HG02610 (cell line): ENCODE data around the gene ATP6V1B1.

Experiments
- ATAC-seq: cut with Tn5 transposase; IDR thresholded peaks from one replicate; pipeline ENCODE4 v1.9.1; 2021; ENCODE audit warnings: mild to moderate bottlenecking, moderate library complexity; ENCODE audit not compliant: unreplicated experiment

The ATP6V1B1 gene

GRCh38 chr2:70901227-70902066, 34.3 kb upstream of the ATP6V1B1 start:
- ATAC-seq, result no peak

DNA sequence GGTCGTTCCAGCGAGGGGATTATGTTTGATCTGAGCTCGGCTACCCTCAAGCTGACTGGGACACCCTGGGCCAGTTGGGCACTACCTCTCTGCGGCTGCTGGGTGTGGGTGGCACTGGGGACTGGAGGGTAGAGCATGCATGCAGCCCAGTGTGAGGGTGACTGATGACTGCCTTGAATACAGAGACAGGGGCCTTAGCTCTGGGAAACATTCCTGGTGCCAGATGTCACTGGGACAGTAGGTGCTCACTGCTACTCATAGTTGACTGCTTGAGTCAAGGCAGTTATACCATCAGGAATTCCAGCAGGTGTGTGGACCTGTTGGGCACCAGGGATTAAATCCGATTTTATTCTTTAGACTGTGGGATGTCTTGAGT, 33.6 kb upstream of the ATP6V1B1 start:
- no peak for ATAC-seq

- ATAC-seq, result no peak
These were observed 33.1 kb upstream of the ATP6V1B1 start for GRCh38 chr2:70902579-70902978.

- no peak for ATAC-seq
These were observed 32.5 kb upstream of the ATP6V1B1 start for GRCh38 chr2:70903171-70903570.

GRCh38 chr2:70903641-70904340, 31.9 kb upstream of the ATP6V1B1 start:
- no peak for ATAC-seq

DNA sequence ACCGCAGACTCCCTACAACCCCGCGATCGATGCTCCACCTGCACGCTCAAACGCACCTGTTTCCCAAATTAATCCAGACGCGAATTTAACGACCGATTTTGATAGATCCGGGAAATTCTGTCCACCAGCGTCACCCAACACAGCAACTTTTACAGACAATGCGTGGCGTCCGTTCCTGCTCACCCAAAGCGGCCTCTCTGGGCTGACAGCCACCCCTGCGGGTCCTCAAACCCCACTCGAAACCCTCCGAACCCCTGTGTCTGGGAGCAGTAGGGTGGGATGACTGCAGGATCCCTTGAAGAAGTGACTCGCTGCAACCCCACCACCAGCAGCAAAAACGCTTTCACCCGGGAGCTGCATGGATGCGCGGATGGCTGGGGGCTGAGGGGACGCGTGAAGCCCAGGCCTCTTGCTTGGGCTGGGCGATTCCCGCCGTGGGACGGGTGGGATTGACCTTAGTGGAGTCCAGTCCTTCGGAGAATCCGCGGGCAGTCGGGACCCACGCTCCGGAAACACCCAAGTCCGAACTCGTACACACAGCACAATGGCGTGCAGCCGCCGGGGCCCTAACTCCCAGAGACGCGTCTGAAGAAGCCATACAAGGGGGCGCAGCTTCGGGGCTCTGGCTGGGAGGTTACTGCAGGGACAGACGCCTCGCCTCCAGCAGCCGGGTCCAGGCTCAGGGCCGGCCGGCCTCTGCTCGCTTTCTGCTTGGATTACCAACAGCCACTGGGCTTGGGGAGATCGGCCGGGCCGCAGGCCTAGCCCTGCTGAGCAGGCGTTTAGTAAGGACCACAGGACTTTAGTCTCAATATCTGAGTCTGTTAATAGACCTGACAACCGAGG, 31.1 kb upstream of the ATP6V1B1 start:
- ATAC-seq, result no peak

DNA sequence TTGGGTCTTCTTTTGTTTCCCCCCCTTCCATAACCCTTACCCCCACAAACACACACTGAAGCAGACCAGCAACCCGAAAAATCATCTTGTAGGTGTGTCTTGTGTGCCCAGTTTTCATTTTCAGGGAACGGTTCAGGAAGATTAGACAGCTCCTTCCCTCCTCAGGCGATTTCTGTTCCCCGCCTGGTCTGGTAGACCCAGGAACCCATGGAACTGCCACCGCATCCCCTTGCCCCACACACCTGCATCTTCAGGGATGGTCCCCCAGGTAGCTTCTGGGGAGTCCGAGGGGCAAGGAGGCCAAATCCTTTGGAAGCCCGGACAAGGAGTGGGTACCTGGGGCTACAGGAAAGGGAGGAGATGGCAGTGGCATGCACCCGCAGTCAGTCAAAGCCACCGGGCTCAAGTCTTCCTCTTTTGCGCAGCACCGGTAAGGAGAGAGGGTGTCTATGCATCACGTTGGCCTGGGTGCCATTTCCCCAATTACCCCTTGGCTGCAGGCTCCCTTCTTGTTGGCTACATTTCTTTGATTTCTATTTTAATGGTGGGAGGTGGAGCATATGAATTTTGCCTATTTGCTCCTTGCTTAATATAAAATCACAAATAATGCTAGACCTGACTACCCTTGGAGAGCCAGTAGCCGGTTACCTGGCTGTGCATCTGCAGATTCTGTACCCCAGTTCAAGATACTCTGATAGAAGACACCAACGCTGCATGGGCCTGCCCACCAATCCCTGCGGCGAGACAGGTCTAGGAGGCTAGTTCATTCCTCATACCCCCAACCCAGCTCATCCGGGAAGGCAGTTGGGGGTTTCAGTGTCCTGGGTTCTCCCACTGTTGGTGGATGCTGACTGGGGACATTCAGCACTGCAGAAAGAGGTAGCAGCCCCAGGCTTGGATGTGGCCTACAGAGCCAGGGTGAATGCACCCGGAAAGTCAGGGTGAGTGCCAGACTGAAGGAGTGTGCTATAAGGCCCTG, 30.0 kb upstream of the ATP6V1B1 start:
- ATAC-seq, result no peak

GRCh38 chr2:70906439-70907005, 29.2 kb upstream of the ATP6V1B1 start:
- no peak for ATAC-seq

DNA sequence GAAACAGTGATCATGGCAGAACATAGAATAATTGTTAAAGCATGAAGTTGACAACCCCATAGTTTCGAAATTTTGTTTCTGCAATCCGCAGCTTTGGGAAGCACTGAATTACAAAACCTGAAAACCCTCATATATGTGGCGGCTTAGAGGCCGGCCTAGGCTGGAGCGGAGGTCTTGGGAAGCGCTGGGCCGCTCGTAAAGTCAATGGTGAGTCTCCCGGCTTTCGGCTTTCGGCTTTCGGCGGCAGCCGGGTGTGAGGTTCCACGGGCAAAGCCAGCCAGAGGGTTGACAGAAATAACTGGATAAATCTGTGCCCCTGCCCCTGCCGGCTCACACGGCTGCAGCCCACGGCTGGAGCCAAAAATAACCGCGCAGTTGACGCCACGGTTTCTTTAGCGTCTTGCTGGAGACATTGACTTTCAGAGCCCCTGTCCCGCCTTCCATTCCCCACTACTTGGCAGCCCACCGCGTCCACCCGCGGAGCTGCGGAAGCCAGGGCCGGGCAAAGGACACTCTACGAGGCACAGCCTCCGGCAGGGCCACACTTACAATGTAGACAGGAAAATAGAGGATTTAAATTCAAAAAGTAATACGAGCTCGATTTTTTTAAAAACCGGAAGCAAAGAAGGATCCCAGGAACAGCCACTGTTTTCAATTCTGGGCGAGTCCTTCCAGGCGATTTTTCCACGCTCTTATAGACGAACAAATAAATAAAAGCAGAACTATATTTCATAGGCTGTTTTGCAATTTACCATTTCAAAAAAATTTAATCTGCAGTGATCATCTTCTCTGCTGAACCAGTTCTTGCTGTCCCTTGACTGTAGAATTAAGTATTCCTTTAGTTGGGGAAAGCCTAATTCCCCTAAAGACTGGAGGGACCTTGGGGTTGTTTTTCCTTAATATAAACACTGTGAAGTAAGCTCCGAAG, 28.3 kb upstream of the ATP6V1B1 start:
- no peak for ATAC-seq

- no peak for ATAC-seq
These were observed 19.4 kb upstream of the ATP6V1B1 start for GRCh38 chr2:70916291-70916690.

- no peak for ATAC-seq
These were observed 17.7 kb upstream of the ATP6V1B1 start for GRCh38 chr2:70918016-70918415.

GRCh38 chr2:70919672-70920366, 15.9 kb upstream of the ATP6V1B1 start:
- peak; percentile 51 for ATAC-seq

DNA sequence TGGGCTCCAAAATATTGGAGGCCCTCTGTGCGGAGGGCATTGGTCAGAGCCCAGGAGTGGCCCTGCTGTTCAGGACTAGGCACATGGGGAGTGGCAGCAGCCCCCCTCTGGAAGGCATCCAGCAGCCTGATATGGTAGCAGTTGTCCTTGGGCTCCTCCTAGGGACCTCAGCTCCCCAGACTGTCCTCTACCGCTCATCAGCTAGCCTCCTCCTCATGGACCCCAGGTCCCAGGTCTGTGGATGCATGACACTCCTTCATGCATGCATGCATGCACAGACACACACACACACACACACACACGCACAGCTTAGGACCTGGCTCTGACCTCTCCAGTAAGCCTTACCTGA, 15.4 kb upstream of the ATP6V1B1 start:
- ATAC-seq, result no peak

DNA sequence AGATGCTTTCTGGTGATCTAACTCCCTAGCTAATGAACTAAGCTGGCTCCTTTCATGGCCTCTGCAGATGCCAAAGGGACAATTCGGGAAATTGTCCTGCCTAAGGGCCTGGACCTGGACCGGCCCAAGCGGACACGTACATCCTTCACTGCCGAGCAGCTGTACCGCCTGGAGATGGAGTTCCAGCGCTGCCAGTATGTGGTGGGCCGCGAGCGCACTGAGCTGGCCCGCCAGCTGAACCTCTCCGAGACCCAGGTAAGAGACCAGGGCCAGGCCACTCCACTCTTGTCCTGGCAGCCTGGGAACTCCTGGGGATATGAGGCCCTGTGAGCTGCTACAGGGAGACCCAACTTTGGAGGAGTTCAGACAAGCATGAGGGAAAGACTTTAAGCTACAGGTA, 14.7 kb upstream of the ATP6V1B1 start:
- ATAC-seq, result no peak

GRCh38 chr2:70921839-70922234, 13.9 kb upstream of the ATP6V1B1 start:
- ATAC-seq, result no peak

DNA sequence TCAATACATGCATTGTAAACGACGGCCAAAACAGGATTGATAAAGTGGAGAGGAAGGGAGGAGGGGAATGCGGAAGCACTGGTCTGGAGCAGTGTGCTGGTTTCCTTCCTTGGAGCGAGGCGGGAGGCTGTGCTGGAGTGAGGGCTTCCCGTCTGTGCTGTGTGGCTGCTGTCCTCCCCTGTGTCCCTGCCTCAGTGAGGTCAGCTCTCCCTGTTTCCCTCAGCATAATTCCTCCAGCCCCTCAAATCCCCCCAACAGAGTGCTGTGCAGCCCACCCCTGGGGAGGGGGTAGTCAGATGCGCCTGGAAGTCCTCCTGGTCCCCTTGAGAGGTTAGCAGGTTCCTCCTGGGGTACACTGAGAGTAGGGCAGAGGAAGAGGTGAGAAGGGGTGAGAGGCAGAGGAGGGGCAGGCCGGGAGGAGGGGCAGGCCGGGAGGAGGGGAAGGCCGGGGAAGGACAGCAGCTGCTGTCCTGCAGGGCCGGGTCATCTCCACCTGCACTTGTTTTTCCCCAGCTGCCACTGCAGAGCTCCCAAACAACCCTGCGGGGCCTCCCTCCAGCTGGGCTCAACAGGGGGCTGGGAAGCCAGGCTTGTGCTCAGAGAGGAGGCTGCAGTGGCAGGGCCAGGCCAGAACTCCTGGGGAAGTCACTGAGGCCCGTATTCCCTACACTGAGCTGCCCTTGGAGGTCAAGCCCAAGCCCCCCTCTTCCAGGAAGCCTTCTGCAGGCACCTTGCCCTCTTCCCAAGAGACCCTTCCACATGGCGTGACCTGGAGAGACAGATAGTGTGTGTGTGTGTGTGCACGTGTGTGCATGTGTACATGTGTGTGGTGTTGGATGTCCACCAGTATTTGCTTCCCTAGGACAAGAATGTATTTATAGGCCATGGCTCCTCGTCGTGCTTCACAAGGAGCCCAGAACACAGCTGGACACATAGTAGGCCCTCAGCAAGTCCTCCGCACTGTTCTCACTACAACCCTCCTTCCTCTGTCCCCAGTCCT, 13.2 kb upstream of the ATP6V1B1 start:
- ATAC-seq, result no peak

DNA sequence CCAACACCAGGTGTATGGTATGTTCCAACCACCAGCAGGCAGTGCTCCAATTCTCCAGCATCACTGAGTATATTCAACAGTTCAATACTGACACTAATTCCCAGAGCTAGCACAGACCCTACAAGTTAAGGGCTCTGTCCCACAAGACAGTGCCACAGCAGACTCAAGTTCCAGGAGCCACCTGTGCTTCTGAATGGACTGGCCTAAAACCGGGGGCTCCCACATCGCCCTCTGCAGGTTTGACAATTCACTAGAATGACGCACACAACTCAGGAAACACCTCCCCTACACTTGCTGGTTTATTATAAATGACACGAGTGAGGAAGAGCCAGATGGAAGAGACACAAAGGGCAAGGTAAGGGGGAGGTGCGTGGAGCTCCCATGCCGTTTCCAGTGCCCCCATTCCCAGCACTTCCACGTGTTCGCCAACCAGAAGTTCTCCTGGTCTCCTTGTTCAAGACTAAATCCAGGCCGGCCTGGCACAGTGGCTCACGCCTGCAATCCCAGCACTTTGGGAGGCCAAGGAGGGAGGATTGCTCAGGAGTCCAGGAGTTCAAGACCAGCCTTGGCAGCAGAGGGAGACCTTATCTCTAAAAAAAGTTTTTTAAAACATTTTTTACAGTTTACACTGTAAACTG, 12.2 kb upstream of the ATP6V1B1 start:
- ATAC-seq, result no peak
